GM12801 (cell line): ENCODE data around the gene ERBB2.

Experiments used
- TF ChIP-seq, protein P1 (sequence below): IDR thresholded peaks from one replicate; pipeline ENCODE4 v1.5.1; 2011; ENCODE audit warnings: control low read depth; ENCODE audit not compliant: insufficient read length; ENCODE audit errors: extremely low read depth

ERBB2 gene

DNA sequence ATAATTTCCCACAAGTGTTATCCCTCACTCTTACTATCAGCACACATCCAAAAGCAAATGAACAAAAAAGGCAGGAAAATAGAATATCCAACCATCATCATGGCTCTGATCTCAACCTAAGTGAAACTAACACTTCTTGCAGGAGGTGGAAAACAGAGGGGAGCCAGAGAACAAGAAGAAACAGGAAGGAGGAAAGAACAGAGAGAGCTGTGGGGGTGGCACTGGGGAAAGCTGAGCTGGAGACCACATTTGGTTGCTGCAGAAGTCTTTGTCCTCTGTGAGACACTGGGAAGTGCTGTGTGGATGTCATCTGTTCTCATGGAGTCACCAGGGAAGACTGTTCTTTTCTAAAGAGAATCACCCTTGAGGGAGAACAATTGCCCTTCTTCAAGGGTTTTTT is 72.6 kb downstream of the ERBB2 start:
- TF ChIP-seq, protein P1, sequence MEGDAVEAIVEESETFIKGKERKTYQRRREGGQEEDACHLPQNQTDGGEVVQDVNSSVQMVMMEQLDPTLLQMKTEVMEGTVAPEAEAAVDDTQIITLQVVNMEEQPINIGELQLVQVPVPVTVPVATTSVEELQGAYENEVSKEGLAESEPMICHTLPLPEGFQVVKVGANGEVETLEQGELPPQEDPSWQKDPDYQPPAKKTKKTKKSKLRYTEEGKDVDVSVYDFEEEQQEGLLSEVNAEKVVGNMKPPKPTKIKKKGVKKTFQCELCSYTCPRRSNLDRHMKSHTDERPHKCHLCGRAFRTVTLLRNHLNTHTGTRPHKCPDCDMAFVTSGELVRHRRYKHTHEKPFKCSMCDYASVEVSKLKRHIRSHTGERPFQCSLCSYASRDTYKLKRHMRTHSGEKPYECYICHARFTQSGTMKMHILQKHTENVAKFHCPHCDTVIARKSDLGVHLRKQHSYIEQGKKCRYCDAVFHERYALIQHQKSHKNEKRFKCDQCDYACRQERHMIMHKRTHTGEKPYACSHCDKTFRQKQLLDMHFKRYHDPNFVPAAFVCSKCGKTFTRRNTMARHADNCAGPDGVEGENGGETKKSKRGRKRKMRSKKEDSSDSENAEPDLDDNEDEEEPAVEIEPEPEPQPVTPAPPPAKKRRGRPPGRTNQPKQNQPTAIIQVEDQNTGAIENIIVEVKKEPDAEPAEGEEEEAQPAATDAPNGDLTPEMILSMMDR, result no peak

DNA sequence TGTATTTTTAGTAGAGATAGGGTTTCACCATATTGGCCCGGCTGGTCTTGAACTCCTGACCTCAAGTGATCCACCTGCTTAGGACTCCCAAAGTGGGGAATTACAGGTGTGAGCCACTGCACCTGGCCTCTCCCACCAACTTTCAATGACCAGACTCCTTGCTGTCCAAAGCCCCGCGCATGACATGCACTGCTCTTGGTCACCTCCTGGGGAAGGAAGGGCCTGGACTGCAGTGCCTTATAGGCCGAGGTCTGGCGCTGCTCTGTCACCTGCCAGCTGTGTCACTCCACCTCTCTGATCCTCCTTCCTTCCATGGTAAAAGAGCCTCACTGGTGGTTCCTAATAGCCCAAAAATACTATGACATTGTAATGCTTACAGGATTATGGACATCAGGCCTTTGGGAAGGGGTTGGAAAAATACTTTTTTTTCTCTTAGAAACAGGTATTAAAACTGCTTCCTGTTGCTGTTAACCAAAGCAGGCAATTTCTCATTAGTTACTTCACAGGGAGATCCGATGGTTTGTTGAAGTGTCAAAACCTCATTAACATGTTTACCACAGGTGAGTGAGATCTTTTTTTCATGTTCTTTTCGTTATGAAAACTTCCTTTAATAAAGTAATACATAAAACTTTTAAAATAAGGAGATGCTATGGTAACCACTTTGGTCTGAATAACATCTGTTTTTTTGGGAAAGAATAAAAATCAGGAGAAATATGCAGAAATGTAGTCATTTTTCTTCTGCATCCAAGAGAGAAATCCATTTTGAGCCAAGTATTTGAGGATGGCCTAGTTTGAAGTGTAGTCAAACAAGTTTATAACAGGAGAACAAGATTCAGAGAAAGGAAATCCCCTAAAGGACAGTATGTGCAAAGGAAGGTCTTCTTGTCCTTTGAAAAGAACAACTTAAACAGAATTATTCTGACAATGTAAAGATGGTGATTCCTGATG is 73.4 kb downstream of the ERBB2 start:
- TF ChIP-seq, protein P1, result no peak

DNA sequence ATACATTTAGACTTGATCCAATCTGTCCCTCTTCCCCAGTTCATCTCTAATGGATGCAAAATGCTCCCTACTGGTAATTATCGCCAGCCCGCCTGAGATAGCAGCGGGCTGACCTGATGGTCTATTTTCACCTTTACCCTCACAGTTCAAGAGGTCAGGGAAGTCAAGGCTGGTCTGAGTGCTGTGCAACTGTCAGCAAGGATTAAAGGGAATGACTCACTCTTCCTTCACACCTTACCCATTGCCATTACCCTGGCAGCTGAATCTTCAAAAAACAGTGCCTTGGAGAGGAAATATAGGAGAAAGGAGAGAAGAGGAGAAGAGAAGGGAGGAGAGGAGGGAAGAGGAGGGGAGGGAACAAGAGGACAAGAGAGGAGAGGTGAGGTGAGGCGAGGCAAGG is 74.2 kb downstream of the ERBB2 start:
- TF ChIP-seq, protein P1, result no peak

DNA sequence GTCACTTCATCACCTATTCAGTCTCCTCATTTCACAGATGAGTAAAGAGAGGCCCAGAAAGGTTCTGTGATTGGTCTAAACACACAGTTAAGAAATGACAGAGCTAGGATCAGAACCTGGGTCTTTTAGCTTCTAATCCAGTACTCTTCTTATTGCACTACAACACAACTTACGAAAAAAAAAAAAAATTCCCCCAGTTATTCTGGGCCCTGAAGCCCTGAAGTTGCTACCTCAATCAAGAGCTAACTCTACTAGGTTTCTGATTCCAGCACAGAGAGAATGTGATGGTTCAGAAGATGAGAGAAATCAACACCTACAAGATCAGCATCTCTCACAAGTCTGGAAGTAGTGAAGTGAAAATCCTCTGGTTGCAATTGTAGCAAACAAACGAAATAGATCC is 75.2 kb downstream of the ERBB2 start:
- TF ChIP-seq, protein P1, result no peak

DNA sequence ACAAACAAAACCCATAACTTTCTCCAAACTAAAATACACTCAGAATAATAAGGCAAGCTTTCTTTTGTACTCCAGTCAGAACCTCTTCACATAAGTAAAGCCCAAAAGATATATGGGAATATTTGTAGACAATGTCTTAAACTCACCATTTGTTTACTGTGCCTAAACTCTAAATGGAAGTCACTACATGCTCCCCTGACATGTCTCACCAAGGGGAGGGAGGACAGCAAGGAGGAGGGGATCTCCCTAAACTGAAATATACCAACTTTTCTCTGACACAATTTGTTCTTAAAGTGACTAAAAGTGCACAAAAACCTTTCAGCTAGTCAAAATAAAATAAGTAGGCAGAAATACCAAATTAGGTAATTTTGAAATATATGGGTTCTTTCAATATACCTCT is 76.4 kb downstream of the ERBB2 start:
- TF ChIP-seq, protein P1, result no peak

DNA sequence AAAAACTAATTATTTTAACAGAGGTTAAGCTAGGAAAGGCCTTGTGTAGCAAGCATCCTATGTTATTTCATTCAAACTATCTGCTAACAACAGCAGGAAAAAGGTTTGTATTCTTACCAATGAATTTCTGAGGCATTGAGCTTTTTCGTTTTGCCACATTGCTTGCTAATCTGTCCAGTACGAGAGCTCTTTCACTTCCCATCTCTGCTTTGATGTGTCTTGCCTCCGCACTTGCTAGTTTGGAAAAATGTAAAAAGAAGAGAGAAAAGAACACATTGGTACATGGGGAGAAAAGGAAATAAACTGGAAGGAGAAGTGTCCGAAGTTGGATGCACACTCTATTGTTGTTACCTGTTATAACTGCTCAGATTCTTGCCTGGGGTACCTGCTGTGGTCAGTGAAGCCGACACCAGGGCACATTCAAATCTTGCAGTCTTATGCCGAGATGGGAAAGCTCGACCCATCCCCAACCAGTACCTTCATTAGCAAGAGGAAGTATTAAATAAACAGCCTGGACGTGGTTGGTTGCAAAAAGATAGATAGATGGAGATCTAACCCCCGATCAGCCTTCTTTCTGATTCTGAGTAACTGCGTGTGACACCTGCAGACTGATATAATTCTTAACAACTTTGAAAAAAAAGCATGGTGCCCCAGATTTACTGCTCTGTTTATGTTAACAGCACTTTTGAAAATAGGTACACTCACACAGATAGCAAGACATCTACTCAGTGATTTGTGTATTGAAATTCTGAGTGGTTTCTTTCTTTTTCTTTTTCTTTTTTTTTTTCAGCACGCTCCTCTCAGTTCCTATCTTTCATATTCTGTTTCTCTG is 77.9 kb downstream of the ERBB2 start:
- TF ChIP-seq, protein P1, result no peak
